CD14-positive monocyte (primary cell): ENCODE measurements around the gene ERVH48-1. TPM values are rescaled to one million over a fixed set of nuclear protein-coding genes. Genes with fewer than 3 reads are reported as not detected.

Experiments
- DNase-seq, 3 donors: peaks; one replicate each; pipeline ENCODE4 v3.0.0-alpha.2; 2011 to 2022
- H2AFZ ChIP-seq: 2 replicates; pipeline ENCODE4 v1.6.0; 2012; ENCODE audit warnings: mild to moderate bottlenecking, low read depth, low read length, inconsistent platforms; ENCODE audit not compliant: insufficient read depth, poor library complexity, severe bottlenecking
- H3K27ac ChIP-seq, 2 donors: 1 replicate in 1 of 2; 2 replicates in 1 of 2; pipeline ENCODE4 v1.5.1; 2012 to 2013; ENCODE audit warnings: low read length in 2 of 2, control low read depth in 1 of 2, inconsistent platforms in 1 of 2, low read depth in 1 of 2, mild to moderate bottlenecking in 1 of 2
- H3K27me3 ChIP-seq, 2 donors: one replicate each; pipeline versions ENCODE4 v1.6.0 to v1.6.1; 2011 to 2013; ENCODE audit warnings: low read length in 2 of 2; ENCODE audit not compliant: control insufficient read depth in 2 of 2, insufficient read depth in 2 of 2
- H3K36me3 ChIP-seq, 2 donors: replicated peaks in 1 of 2; 1 replicate in 1 of 2; 2 replicates in 1 of 2; pipeline versions ENCODE4 v1.5.1 to v1.6.1; 2012 to 2013; ENCODE audit warnings: low read length in 2 of 2, control low read depth in 1 of 2, inconsistent platforms in 1 of 2, mild to moderate bottlenecking in 1 of 2; ENCODE audit not compliant: insufficient read depth in 2 of 2, control insufficient read depth in 1 of 2
- H3K4me1 ChIP-seq, 2 donors: 1 replicate in 1 of 2; 2 replicates in 1 of 2; pipeline versions ENCODE4 v1.5.1 to v1.6.1; 2012 to 2013; ENCODE audit warnings: low read length in 2 of 2, control low read depth in 1 of 2, inconsistent platforms in 1 of 2, mild to moderate bottlenecking in 1 of 2, moderate library complexity in 1 of 2; ENCODE audit not compliant: insufficient read depth in 2 of 2, control insufficient read depth in 1 of 2
- H3K4me2 ChIP-seq: replicated peaks from 2 replicates; pipeline ENCODE3; 2012; ENCODE audit warnings: low read length, moderate library complexity, mild to moderate bottlenecking; ENCODE audit not compliant: poor library complexity, severe bottlenecking; ENCODE audit errors: extremely low read depth
- H3K4me3 ChIP-seq, 3 experiments: fragments of 200-600 bp in 1 of 3; sonication (generic) in 1 of 3; replicated peaks in 1 of 3; 1 replicate in 2 of 3; 2 replicates in 1 of 3; pipeline ENCODE4 v1.5.1; 2011 to 2013; ENCODE audit warnings: low read length in 3 of 3, mild to moderate bottlenecking in 3 of 3, control low read depth in 2 of 3, low read depth in 2 of 3, inconsistent platforms in 1 of 3, moderate library complexity in 1 of 3
- H3K79me2 ChIP-seq: 2 replicates; pipeline ENCODE4 v1.6.0; 2012; ENCODE audit warnings: mild to moderate bottlenecking, control low read depth, inconsistent platforms, low read length, moderate library complexity; ENCODE audit not compliant: insufficient read depth
- H3K9ac ChIP-seq: 2 replicates; pipeline ENCODE4 v1.6.0; 2017; ENCODE audit warnings: low read length, mild to moderate bottlenecking; ENCODE audit not compliant: insufficient read depth, poor library complexity, severe bottlenecking
- H3K9me3 ChIP-seq, 2 donors: replicated peaks in 1 of 2; 1 replicate in 1 of 2; 2 replicates in 1 of 2; pipeline versions ENCODE4 v1.5.1 to v1.6.1; 2012 to 2013; ENCODE audit warnings: low read length in 2 of 2, control low read depth in 1 of 2; ENCODE audit not compliant: control insufficient read depth in 1 of 2, insufficient read depth in 1 of 2
- H4K20me1 ChIP-seq: 2 replicates; pipeline ENCODE4 v1.6.0; 2012; ENCODE audit warnings: mild to moderate bottlenecking, low read length, control low read depth, moderate library complexity; ENCODE audit not compliant: insufficient read depth
- H3K27ac Mint-ChIP-seq, 7 donors: one replicate each; pipeline ENCODE4 v1.8.0; 2020; ENCODE audit warnings: mild to moderate bottlenecking in 7 of 7, mixed read lengths in 7 of 7, moderate library complexity in 6 of 7, inconsistent platforms in 2 of 7
- H3K27me3 Mint-ChIP-seq, 3 donors: one replicate each; pipeline ENCODE4 v1.8.0; 2021 to 2022; ENCODE audit warnings: low read depth in 3 of 3, mild to moderate bottlenecking in 3 of 3, mixed read lengths in 3 of 3, moderate library complexity in 3 of 3, inconsistent platforms in 1 of 3
- H3K36me3 Mint-ChIP-seq, 2 donors: one replicate each; pipeline ENCODE4 v1.8.0; 2020; ENCODE audit warnings: mixed read lengths in 2 of 2, inconsistent platforms in 1 of 2, mild to moderate bottlenecking in 1 of 2
- H3K4me1 Mint-ChIP-seq: one replicate; pipeline ENCODE4 v1.8.0; 2020; ENCODE audit warnings: mild to moderate bottlenecking, mixed read lengths
- H3K4me3 Mint-ChIP-seq, 2 donors: one replicate each; pipeline ENCODE4 v1.8.0; 2020; ENCODE audit warnings: mild to moderate bottlenecking in 2 of 2, mixed read lengths in 2 of 2, moderate library complexity in 1 of 2
- H3K9me3 Mint-ChIP-seq, 7 donors: one replicate each; pipeline ENCODE4 v1.8.0; 2020 to 2022; ENCODE audit warnings: mixed read lengths in 7 of 7, mild to moderate bottlenecking in 6 of 7, moderate library complexity in 6 of 7, inconsistent platforms in 2 of 7
- WGBS: methylation state at CpG from one replicate; pipeline ENCODE4 v1.1.5; 2013; ENCODE audit warnings: missing lambda C conversion rate; ENCODE audit not compliant: insufficient coverage; 5-methylcytosine and 5-hydroxymethylcytosine counted together
- intact Hi-C, 2 donors: fragments of 100-400 bp; cut with micrococcal nuclease; formaldehyde crosslinking; loops; one replicate each; pipeline versions ENCODE4 v1.15.0 to v1.15.1; 2023
- polyA plus RNA-seq, 3 donors: library from polyadenylated mRNA; depleted of rRNA in 1 of 3; unstranded in 2 of 3; stranded (reverse) in 1 of 3; fragments of 300-500 nt in 2 of 3; fragments of >200 nt in 1 of 3; fragmentation: Illumina TruSeq in 2 of 3; gene quantifications; 1 replicate in 2 of 3; 2 replicates in 1 of 3; pipeline ENCODE4 v1.2.3, GENCODE V29; 2012 to 2021
- TF ChIP-seq, protein P1 (sequence below): fragments of 200-600 bp; IDR thresholded peaks from one replicate; pipeline ENCODE4 v1.8.0; 2022; ENCODE audit warnings: antibody characterized with exemption, mild to moderate bottlenecking

ERVH48-1 gene
- polyA plus RNA-seq, 3 donors = not detected

DNA sequence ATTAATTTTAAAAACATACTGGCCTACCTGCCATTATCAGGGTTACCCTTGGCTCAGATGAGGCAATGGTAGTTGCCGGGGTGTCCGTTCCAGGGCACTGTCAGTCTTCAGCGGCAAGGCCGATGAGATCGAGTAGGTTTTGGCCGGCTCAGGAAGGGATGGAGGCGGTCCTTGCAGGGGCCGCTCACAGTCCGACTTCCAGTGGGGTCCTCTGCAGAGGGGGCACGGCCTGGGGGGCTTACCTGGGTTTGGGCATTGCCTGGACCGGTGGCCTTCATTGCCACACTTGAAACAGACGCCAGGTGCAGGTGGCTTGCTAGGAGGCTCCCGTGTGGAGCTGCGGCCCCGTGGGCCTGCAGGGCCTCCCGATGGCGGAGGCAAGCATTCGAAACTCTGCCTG is 2.5 kb downstream of the ERVH48-1 start:
- H3K4me1 Mint-ChIP-seq = peaks cover 13% of the 10 kb centered on the region
- H4K20me1 ChIP-seq = no peaks in the 10 kb centered on the region
- H3K36me3 ChIP-seq = no peaks in the 10 kb centered on the region
- no peak for DNase-seq
- no peaks in the 10 kb centered on the region for H3K9me3 ChIP-seq
- no peak overlapping the region for H3K4me3 ChIP-seq
- intact Hi-C loops = loop anchor here in 1 of 2 donors (10.0 kb wide), 1 partner anchor 722 kb away; no protein-coding TSS in a partner anchor
- H2AFZ ChIP-seq = no peak overlapping the region
- H3K4me1 ChIP-seq = peaks cover 7 to 9% of the 10 kb centered on the region in 2 donors
- no peaks in the 10 kb centered on the region for H3K79me2 ChIP-seq
- no peak overlapping the region for H3K27ac ChIP-seq
- H3K4me2 ChIP-seq = no peak overlapping the region
- H3K27ac Mint-ChIP-seq = peak overlapping the region in 1 of 7 donors; percentile 14
- no peak overlapping the region for H3K9ac ChIP-seq
- no peaks in the 10 kb centered on the region for H3K36me3 Mint-ChIP-seq
- H3K27me3 Mint-ChIP-seq = no peaks in the 10 kb centered on the region
- 99% methylated on average over 12 of the region's 18 CpGs for WGBS
- TF ChIP-seq, protein P1, sequence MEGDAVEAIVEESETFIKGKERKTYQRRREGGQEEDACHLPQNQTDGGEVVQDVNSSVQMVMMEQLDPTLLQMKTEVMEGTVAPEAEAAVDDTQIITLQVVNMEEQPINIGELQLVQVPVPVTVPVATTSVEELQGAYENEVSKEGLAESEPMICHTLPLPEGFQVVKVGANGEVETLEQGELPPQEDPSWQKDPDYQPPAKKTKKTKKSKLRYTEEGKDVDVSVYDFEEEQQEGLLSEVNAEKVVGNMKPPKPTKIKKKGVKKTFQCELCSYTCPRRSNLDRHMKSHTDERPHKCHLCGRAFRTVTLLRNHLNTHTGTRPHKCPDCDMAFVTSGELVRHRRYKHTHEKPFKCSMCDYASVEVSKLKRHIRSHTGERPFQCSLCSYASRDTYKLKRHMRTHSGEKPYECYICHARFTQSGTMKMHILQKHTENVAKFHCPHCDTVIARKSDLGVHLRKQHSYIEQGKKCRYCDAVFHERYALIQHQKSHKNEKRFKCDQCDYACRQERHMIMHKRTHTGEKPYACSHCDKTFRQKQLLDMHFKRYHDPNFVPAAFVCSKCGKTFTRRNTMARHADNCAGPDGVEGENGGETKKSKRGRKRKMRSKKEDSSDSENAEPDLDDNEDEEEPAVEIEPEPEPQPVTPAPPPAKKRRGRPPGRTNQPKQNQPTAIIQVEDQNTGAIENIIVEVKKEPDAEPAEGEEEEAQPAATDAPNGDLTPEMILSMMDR = no peak
- H3K4me3 Mint-ChIP-seq = no peak overlapping the region
- no peaks in the 10 kb centered on the region for H3K9me3 Mint-ChIP-seq
- H3K27me3 ChIP-seq = no peaks in the 10 kb centered on the region

DNA sequence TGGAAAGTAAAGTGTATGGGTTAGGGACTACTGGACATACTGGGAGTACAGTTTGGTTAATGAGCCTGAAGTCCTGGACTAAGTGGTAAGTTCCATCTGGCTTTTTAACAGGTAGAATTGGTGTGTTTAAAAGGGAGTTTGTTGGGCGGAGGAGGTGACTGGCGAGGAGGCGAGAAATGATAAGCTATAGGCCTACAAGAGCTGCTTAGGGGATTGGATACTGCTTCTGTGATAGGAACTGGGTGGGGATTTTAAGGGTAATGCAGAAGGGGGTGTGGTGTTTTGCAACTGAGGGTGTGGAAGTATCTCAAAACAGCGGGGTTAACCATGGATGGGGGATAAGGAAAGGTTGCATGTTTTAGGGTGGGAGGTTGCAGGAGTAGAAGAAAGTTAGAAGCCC is 3.5 kb downstream of the ERVH48-1 start:
- Mint-ChIP-seq H3K27me3 (no peaks in the 10 kb centered on the region), H3K4me3 (no peak overlapping the region), H3K9me3 (no peaks in the 10 kb centered on the region), H3K36me3 (no peaks in the 10 kb centered on the region), H3K4me1 (peaks cover 13% of the 10 kb centered on the region), H3K27ac (peak overlapping the region in 1 of 7 donors; percentile 51)
- no peak for DNase-seq
- Histone ChIP-seq H3K79me2 (no peaks in the 10 kb centered on the region), H3K36me3 (no peaks in the 10 kb centered on the region), H3K9me3 (no peaks in the 10 kb centered on the region), H4K20me1 (no peaks in the 10 kb centered on the region), H3K4me2 (no peak overlapping the region), H3K27me3 (no peaks in the 10 kb centered on the region), H3K27ac (no peak overlapping the region), H3K9ac (no peak overlapping the region), H2AFZ (no peak overlapping the region), H3K4me3 (no peak overlapping the region), H3K4me1 (peaks cover 7 to 9% of the 10 kb centered on the region in 2 donors)
- TF ChIP-seq, protein P1 = no peak
- 72% methylated on average over 4 of the region's 4 CpGs for WGBS
- intact Hi-C loops = loop anchor here in 1 of 2 donors (10.0 kb wide), 1 partner anchor 723 kb away; no protein-coding TSS in a partner anchor
